GM12873 (cell line): ENCODE measurements around the gene KRTAP13-3.

ENCODE experiments used
- TF ChIP-seq, protein P1 (sequence below): IDR thresholded peaks from 2 replicates; pipeline ENCODE4 v1.5.1; 2012; ENCODE audit warnings: low read depth, mild to moderate bottlenecking, moderate library complexity, low read length, control low read depth; ENCODE audit not compliant: insufficient read depth; ENCODE audit errors: missing control alignments

KRTAP13-3 gene

DNA sequence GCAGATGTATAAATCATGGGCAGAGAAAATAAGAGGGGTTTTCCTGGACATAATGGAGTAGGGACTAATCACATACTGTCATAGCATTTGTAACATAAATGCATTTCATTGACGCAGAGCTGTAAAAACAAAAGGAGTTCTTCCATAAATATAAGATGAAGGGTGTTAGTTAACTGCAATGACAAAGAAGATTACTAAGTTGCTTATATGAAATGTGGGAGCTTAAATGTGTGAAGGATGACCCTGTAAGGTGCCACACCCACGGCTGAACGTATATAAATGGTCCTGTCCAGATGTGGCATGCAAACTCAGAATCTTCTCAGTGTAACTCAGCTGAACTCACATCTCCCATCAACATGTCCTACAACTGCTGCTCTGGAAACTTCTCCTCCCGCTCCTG, 30.0 kb downstream of the KRTAP13-3 start, which contains the start of gene KRTAP13-1:
Gene KRTAP13-1 (plus strand): TSS at position 301 of the 400 bp plus-strand sequence. CDS start 56 bp downstream, at position 357.
- TF ChIP-seq, protein P1, sequence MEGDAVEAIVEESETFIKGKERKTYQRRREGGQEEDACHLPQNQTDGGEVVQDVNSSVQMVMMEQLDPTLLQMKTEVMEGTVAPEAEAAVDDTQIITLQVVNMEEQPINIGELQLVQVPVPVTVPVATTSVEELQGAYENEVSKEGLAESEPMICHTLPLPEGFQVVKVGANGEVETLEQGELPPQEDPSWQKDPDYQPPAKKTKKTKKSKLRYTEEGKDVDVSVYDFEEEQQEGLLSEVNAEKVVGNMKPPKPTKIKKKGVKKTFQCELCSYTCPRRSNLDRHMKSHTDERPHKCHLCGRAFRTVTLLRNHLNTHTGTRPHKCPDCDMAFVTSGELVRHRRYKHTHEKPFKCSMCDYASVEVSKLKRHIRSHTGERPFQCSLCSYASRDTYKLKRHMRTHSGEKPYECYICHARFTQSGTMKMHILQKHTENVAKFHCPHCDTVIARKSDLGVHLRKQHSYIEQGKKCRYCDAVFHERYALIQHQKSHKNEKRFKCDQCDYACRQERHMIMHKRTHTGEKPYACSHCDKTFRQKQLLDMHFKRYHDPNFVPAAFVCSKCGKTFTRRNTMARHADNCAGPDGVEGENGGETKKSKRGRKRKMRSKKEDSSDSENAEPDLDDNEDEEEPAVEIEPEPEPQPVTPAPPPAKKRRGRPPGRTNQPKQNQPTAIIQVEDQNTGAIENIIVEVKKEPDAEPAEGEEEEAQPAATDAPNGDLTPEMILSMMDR, result no peak

DNA sequence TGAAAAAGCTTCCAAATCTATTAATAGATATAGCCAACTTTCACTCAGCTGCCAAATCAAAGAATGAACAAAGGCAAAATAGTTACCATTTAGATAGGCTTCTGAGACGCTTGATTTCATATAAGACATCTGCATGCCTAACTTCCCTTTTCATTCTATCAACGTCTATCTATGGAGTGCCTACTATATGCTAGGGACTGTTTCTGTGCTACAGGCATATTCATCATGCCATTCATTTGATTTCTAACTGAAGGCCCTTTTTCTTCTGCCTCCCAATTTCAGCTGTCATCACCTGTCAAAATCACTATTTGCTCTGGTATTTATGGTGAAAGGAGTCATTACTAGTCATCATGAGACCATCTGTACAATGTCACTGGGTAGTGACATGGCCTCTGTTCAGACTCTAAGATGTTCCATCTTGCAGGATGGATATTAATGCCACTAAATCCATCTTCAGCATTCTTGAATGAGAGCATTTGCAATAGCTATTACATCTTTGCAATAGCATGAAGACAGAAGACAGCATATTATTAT, 34.2 kb downstream of the KRTAP13-3 start:
- TF ChIP-seq, protein P1, result no peak

DNA sequence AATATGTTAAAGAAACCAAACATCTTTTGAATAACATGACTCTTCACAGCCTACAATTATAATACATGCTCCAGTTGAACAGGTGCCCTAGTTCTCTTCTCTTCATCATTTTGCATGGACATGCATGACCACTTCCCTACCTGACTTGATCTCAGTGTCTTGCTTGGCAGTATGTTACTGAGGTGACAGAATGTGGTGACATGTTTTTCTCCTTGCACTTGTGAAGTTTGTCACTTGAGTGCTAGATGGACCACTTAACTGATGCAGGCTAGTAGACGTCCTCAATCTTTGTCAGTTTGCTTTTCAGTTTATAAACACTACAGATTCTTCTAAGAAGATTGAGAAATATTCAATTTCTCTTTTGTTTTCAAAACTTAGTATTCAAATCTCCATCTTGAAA, 43.5 kb downstream of the KRTAP13-3 start:
- TF ChIP-seq, protein P1, result no peak
